Activated CD4-positive, alpha-beta memory T cell treated with anti-CD3 and anti-CD28 coated beads for 36 hours (primary cell): Measurements from ENCODE around the gene ARFGEF2. TPM values are rescaled to one million over a fixed set of nuclear protein-coding genes. Genes with fewer than 3 reads are reported as not detected.
"Not testable (repeated sequence)": the region's sequence is repeated elsewhere in the genome, so short reads cannot be mapped to it uniquely, and the experiment has no call there.

Experiments used
- CTCF ChIA-PET: fragments of 350-600 bp; sonication (Branson Sonifier 250); formaldehyde crosslinking; loops from one replicate; lab custom pipeline; 2021; ENCODE audit warnings: antibody characterized with exemption, inconsistent platforms; lab: Charles Lee
- POLR2A ChIA-PET: fragments of 350-600 bp; sonication (Branson Sonifier 250); formaldehyde crosslinking; loops from one replicate; lab custom pipeline; 2021; ENCODE audit warnings: antibody characterized with exemption; lab: Charles Lee
- DNase-seq: peaks from one replicate; pipeline ENCODE4 v3.0.0-alpha.2; 2020
- H3K27ac Mint-ChIP-seq: one replicate; pipeline ENCODE4 v1.8.0; 2021; ENCODE audit warnings: mixed read lengths
- H3K27me3 Mint-ChIP-seq: one replicate; pipeline ENCODE4 v1.8.0; 2021; ENCODE audit warnings: mixed read lengths
- H3K36me3 Mint-ChIP-seq: one replicate; pipeline ENCODE4 v1.8.0; 2021; ENCODE audit warnings: mixed read lengths
- H3K4me1 Mint-ChIP-seq: one replicate; pipeline ENCODE4 v1.8.0; 2021; ENCODE audit warnings: low read depth, mixed read lengths
- H3K4me3 Mint-ChIP-seq: one replicate; pipeline ENCODE4 v1.8.0; 2021; ENCODE audit warnings: mild to moderate bottlenecking, mixed read lengths
- H3K9me3 Mint-ChIP-seq: one replicate; pipeline ENCODE4 v1.8.0; 2021; ENCODE audit warnings: mixed read lengths
- intact Hi-C: fragments of 100-400 bp; cut with micrococcal nuclease; formaldehyde crosslinking; loops from one replicate; pipeline ENCODE4 v1.15.1; 2023
- total RNA-seq, 2 experiments: library from RNA; stranded (reverse); gene quantifications; one replicate each; pipeline ENCODE4 v1.2.3, GENCODE V29; 2021

The ARFGEF2 gene
- total RNA-seq, 2 experiments from 2014 or later, result 21.9 to 22.1 TPM

DNA sequence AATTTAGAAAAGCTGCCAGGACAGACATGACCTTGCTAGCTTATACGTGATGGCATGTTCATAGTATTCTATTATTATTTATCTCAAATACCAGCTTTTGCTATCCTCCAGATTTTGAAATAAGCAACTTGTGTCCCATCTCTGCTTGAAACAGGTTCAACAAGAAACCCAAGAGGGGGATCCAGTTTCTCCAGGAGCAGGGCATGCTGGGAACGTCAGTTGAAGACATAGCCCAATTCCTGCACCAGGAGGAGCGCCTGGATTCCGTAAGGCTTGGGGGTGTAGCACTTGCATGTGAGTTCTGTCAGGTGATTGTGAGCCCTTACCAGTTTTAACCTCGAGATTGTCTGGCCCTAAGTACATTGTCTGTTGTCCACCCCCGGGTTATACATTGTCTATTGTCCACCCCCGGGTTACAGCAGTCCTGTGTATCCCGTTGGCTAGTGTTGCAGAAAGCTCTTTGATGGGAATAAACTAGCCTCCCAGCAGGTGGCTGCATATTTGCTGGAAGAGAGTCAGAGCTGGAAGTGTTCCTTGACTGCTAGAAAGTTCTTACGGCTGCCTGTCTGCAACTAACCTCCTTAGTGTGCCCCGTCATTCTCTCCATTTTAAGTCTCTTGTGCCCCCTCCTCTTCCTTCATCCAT lies 63.2 kb downstream of the ARFGEF2 start:
- Mint-ChIP-seq H3K27ac (no peak overlapping the region), H3K9me3 (no peaks in the 10 kb centered on the region), H3K27me3 (no peaks in the 10 kb centered on the region), H3K4me1 (peaks cover 3% of the 10 kb centered on the region), H3K4me3 (no peak overlapping the region), H3K36me3 (peaks cover 60% of the 10 kb centered on the region)
- POLR2A ChIA-PET, result no interaction called here
- no peak for DNase-seq
- CTCF ChIA-PET, result no interaction called here
- intact Hi-C loops, result no loop called here

DNA sequence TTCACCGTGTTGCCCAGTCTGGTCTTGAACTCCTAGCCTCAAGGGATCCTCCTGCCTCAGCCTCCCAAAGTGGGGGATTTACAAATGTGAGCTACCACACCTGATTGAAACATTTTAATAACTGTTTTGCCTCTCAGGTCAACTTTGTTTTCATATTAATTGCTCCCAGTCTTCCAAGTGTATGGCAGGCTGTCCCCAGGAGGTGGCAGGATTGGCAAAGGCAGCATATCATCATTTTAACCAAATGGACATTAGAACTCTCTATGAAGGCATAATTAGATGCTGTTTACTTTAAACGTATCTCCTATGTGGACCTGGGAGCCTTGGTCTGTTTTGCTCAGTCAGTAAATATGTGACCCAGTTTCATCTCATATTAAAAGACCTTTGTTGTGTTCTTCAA lies 65.4 kb downstream of the ARFGEF2 start:
- Mint-ChIP-seq H3K27me3 (no peaks in the 10 kb centered on the region), H3K4me1 (no peaks in the 10 kb centered on the region), H3K36me3 (peaks cover 57% of the 10 kb centered on the region), H3K27ac (no peak overlapping the region), H3K4me3 (no peak overlapping the region), H3K9me3 (no peaks in the 10 kb centered on the region)
- POLR2A ChIA-PET, result interaction anchor here (1.0 kb wide), 1 partner anchor 44 kb away, joined by 3 read pairs; no protein-coding TSS in a partner anchor
- CTCF ChIA-PET, result no interaction called here
- intact Hi-C loops, result no loop called here
- DNase-seq, result no peak

DNA sequence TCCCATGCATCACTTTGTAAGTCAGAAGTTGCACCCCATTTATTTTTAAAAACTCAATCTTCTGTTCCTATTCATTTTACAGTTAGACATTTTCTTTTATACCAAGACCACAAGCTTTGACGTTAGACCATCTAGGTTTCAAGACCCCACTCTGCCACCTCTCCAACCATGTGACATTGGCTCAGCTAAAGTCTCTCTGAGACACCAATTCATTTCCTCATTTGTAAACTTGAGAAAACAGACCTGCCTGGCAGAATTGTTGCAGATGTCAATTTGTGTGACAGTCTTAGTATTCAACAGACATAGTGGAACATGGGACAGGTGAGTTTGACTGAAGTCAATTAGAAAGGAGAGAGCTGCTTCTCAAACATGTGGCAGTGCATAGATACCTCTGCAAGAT lies 69.0 kb downstream of the ARFGEF2 start:
- ChIA-PET POLR2A (no interaction called here), CTCF (no interaction called here)
- Mint-ChIP-seq H3K4me1 (no peaks in the 10 kb centered on the region), H3K27me3 (no peaks in the 10 kb centered on the region), H3K36me3 (peaks cover 43% of the 10 kb centered on the region), H3K27ac (no peak overlapping the region), H3K9me3 (no peaks in the 10 kb centered on the region), H3K4me3 (no peak overlapping the region)
- DNase-seq, result no peak
- intact Hi-C loops, result no loop called here

GRCh38 chr20:48995589-48995988 lies 74.1 kb downstream of the ARFGEF2 start:
- H3K27ac Mint-ChIP-seq, result no peak overlapping the region
- ChIA-PET POLR2A (no interaction called here), CTCF (no interaction called here)
- H3K4me3 Mint-ChIP-seq, result no peak overlapping the region
- no peaks in the 10 kb centered on the region for H3K4me1 Mint-ChIP-seq
- intact Hi-C loops, result no loop called here
- no peaks in the 10 kb centered on the region for H3K27me3 Mint-ChIP-seq
- no peaks in the 10 kb centered on the region for H3K9me3 Mint-ChIP-seq
- no peak for DNase-seq
- peaks cover 41% of the 10 kb centered on the region for H3K36me3 Mint-ChIP-seq

- no peak for DNase-seq
- Mint-ChIP-seq H3K9me3 (no peaks in the 10 kb centered on the region), H3K36me3 (peaks cover 28% of the 10 kb centered on the region), H3K4me1 (no peaks in the 10 kb centered on the region), H3K27me3 (no peaks in the 10 kb centered on the region), H3K27ac (no peak overlapping the region), H3K4me3 (no peak overlapping the region)
- intact Hi-C loops, result no loop called here
- CTCF ChIA-PET, result no interaction called here
- POLR2A ChIA-PET, result no interaction called here
Measured at GRCh38 chr20:48999890-49000870, 78.7 kb downstream of the ARFGEF2 start.

- peaks cover 29% of the 10 kb centered on the region for H3K36me3 Mint-ChIP-seq
- POLR2A ChIA-PET, result no interaction called here
- H3K27me3 Mint-ChIP-seq, result no peaks in the 10 kb centered on the region
Measured at GRCh38 chr20:49001741-49002140, 80.2 kb downstream of the ARFGEF2 start.

GRCh38 chr20:49006446-49006980 lies 85.0 kb downstream of the ARFGEF2 start:
- no peaks in the 10 kb centered on the region for H3K9me3 Mint-ChIP-seq
- no peaks in the 10 kb centered on the region for H3K27me3 Mint-ChIP-seq
- CTCF ChIA-PET, result no interaction called here
- no peak for DNase-seq
- H3K4me1 Mint-ChIP-seq, result no peaks in the 10 kb centered on the region
- H3K4me3 Mint-ChIP-seq, result no peak overlapping the region
- no peak overlapping the region for H3K27ac Mint-ChIP-seq
- intact Hi-C loops, result no loop called here
- POLR2A ChIA-PET, result no interaction called here
- peaks cover 25% of the 10 kb centered on the region for H3K36me3 Mint-ChIP-seq

More at GRCh38 chr20:49001741-49002140, 80.2 kb downstream of the ARFGEF2 start:
- no peak for DNase-seq
- intact Hi-C loops, result no loop called here
- no peaks in the 10 kb centered on the region for H3K4me1 Mint-ChIP-seq
- H3K4me3 Mint-ChIP-seq, result no peak overlapping the region
- H3K9me3 Mint-ChIP-seq, result no peaks in the 10 kb centered on the region
- H3K27ac Mint-ChIP-seq, result no peak overlapping the region
- CTCF ChIA-PET, result interaction anchor here (1.1 kb wide), 1 partner anchor 27 kb away, joined by 3 read pairs; no protein-coding TSS in a partner anchor

GRCh38 chr20:49009899-49010631 lies 88.6 kb downstream of the ARFGEF2 start:
- ChIA-PET CTCF (interaction anchor here (1.3 kb wide), 1 partner anchor 123 kb away, joined by 3 read pairs; no protein-coding TSS in a partner anchor), POLR2A (no interaction called here)
- Mint-ChIP-seq H3K4me3 (no peak overlapping the region), H3K27ac (no peak overlapping the region), H3K9me3 (no peaks in the 10 kb centered on the region), H3K27me3 (no peaks in the 10 kb centered on the region), H3K36me3 (peaks cover 37% of the 10 kb centered on the region), H3K4me1 (no peaks in the 10 kb centered on the region)
- intact Hi-C loops, result no loop called here
- no peak for DNase-seq

- intact Hi-C loops, result no loop called here
- no peaks in the 10 kb centered on the region for H3K9me3 Mint-ChIP-seq
- H3K36me3 Mint-ChIP-seq, result peaks cover 24% of the 10 kb centered on the region
- H3K27ac Mint-ChIP-seq, result no peak overlapping the region
- H3K27me3 Mint-ChIP-seq, result no peaks in the 10 kb centered on the region
- DNase-seq, result no peak
- ChIA-PET CTCF (interaction anchor here (1.2 kb wide), 1 partner anchor 14 kb away, joined by 3 read pairs; no protein-coding TSS in a partner anchor), POLR2A (no interaction called here)
- H3K4me1 Mint-ChIP-seq, result no peaks in the 10 kb centered on the region
- H3K4me3 Mint-ChIP-seq, result no peak overlapping the region
Measured at GRCh38 chr20:49024220-49024619, 102.7 kb downstream of the ARFGEF2 start.

DNA sequence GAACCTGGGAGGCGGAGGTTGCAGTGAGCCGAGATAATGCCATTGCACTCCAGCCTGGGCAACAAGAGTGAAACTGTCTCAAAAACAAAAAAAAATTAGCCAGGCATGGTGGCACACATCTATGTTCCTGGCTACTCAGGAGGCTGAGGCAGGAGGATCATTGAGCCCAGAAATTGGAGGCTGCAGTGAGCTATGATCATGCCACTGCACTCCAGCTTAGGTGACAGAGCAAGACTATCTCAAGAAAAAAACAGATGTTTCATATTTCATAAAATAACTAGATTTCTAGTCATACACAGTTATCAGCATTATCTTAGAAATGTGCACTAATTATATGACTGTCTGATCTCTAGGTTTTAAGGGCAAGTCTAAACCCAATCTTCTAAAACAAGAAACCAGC lies 106.7 kb downstream of the ARFGEF2 start:
- intact Hi-C loops, H3K4me3 Mint-ChIP-seq, DNase-seq, POLR2A ChIA-PET, H3K27ac Mint-ChIP-seq, H3K9me3 Mint-ChIP-seq, H3K27me3 Mint-ChIP-seq, H3K4me1 Mint-ChIP-seq: not testable (repeated sequence)
- H3K36me3 Mint-ChIP-seq, result peaks cover 26% of the 10 kb centered on the region
- CTCF ChIA-PET, result interaction anchor here (0.6 to 1.6 kb wide), 4 partner anchors 8 to 502 kb away, joined by 3 to 8 read pairs (median 4); no protein-coding TSS in a partner anchor

DNA sequence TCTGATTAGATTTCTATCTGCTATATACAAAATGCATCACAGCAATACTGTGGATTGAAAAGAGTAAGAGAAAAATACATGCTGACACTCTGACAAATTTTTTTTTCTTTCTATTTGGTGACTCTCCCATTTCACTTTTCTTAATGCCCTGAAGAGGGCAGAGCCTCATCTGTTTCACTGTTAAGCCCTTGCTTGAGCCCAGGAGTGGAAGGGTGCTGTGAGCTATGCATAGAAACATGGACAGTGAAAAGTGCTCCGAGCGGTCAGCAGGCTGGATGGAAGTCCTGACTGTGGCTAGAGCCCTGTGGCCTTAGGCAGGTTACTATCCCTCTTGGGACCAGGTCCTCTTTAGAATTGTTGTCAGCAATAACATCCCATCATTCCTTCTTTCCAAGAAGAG lies 107.2 kb downstream of the ARFGEF2 start:
- CTCF ChIA-PET, result interaction anchor here (0.6 to 1.6 kb wide), 5 partner anchors 9 to 501 kb away, joined by 3 to 8 read pairs (median 4); no protein-coding TSS in a partner anchor
- H3K36me3 Mint-ChIP-seq, result peaks cover 29% of the 10 kb centered on the region
- H3K27ac Mint-ChIP-seq, result no peak overlapping the region
- H3K27me3 Mint-ChIP-seq, result no peaks in the 10 kb centered on the region
- no peak for DNase-seq
- no peaks in the 10 kb centered on the region for H3K9me3 Mint-ChIP-seq
- intact Hi-C loops, result no loop called here
- no peak overlapping the region for H3K4me3 Mint-ChIP-seq
- no peaks in the 10 kb centered on the region for H3K4me1 Mint-ChIP-seq
- POLR2A ChIA-PET, result interaction anchor here (1.1 kb wide), 1 partner anchor 17 kb away, joined by 7 read pairs; the partner anchor contains the start of gene CSE1L
